Naive thymus-derived CD4-positive, alpha-beta T cell (primary cell): ENCODE data around the gene WDR20. TPM values are rescaled to one million over a fixed set of nuclear protein-coding genes. Genes with fewer than 3 reads are reported as not detected.
"Not testable (repeated sequence)": the region's sequence is repeated elsewhere in the genome, so short reads cannot be mapped to it uniquely, and the experiment has no call there.

Source experiments
- ATAC-seq: fragments of 150-1000 bp; cut with Tn5 transposase; 2 replicates; pipeline ENCODE4 v1.10.0; 2021; ENCODE audit warnings: mild to moderate bottlenecking, moderate library complexity
- CTCF ChIA-PET: fragments of 350-600 bp; sonication (Branson Sonifier 250); formaldehyde crosslinking; loops from one replicate; lab custom pipeline; 2021; ENCODE audit warnings: antibody characterized with exemption; lab: Charles Lee
- POLR2A ChIA-PET: fragments of 350-600 bp; sonication (Branson Sonifier 250); formaldehyde crosslinking; loops from one replicate; lab custom pipeline; 2021; ENCODE audit warnings: antibody characterized with exemption, inconsistent platforms; lab: Charles Lee
- DNase-seq, 9 donors: peaks; one replicate each; pipeline versions ENCODE4 v3.0.0 to v3.0.0-alpha.2; 2020 to 2022; ENCODE audit warnings: mixed read lengths in 1 of 9
- H3K27ac ChIP-seq: one replicate; pipeline ENCODE4 v1.7.0; 2013; ENCODE audit warnings: mild to moderate bottlenecking, low read depth, low read length, moderate library complexity
- H3K27me3 ChIP-seq, 2 donors: one replicate each; pipeline ENCODE4 v1.7.0; 2013; ENCODE audit warnings: low read length in 2 of 2, mild to moderate bottlenecking in 2 of 2, moderate library complexity in 2 of 2; ENCODE audit not compliant: control insufficient read depth in 2 of 2, insufficient read depth in 2 of 2
- H3K36me3 ChIP-seq, 3 experiments: 1 replicate in 2 of 3; 2 replicates in 1 of 3; pipeline ENCODE4 v1.7.0; 2013; ENCODE audit warnings: low read length in 3 of 3, mild to moderate bottlenecking in 3 of 3, moderate library complexity in 1 of 3; ENCODE audit not compliant: insufficient read depth in 3 of 3, control insufficient read depth in 2 of 3
- H3K4me1 ChIP-seq, 2 donors: one replicate each; pipeline ENCODE4 v1.7.0; 2013; ENCODE audit warnings: low read length in 2 of 2, mild to moderate bottlenecking in 2 of 2, moderate library complexity in 1 of 2; ENCODE audit not compliant: control insufficient read depth in 2 of 2, insufficient read depth in 2 of 2
- H3K4me3 ChIP-seq: 2 replicates; pipeline ENCODE4 v1.7.0; 2013; ENCODE audit warnings: mild to moderate bottlenecking, low read length
- H3K9me3 ChIP-seq, 3 experiments: 1 replicate in 2 of 3; 2 replicates in 1 of 3; pipeline ENCODE4 v1.7.0; 2013; ENCODE audit warnings: low read length in 3 of 3; ENCODE audit not compliant: control insufficient read depth in 2 of 3
- H3K27ac Mint-ChIP-seq, 9 donors: one replicate each; pipeline ENCODE4 v1.8.0; 2020 to 2022; ENCODE audit warnings: mixed read lengths in 9 of 9, mild to moderate bottlenecking in 8 of 9, moderate library complexity in 5 of 9, inconsistent platforms in 2 of 9
- H3K27me3 Mint-ChIP-seq, 5 donors: one replicate each; pipeline ENCODE4 v1.8.0; 2021 to 2022; ENCODE audit warnings: mixed read lengths in 5 of 5, mild to moderate bottlenecking in 1 of 5
- H3K36me3 Mint-ChIP-seq, 5 donors: one replicate each; pipeline ENCODE4 v1.8.0; 2020 to 2022; ENCODE audit warnings: mixed read lengths in 5 of 5, mild to moderate bottlenecking in 3 of 5, inconsistent platforms in 1 of 5
- H3K4me1 Mint-ChIP-seq, 7 donors: one replicate each; pipeline ENCODE4 v1.8.0; 2020 to 2022; ENCODE audit warnings: mixed read lengths in 7 of 7, mild to moderate bottlenecking in 3 of 7, inconsistent platforms in 1 of 7
- H3K4me3 Mint-ChIP-seq, 10 donors: one replicate each; pipeline ENCODE4 v1.8.0; 2020 to 2022; ENCODE audit warnings: mild to moderate bottlenecking in 10 of 10, mixed read lengths in 10 of 10, moderate library complexity in 6 of 10, inconsistent platforms in 2 of 10
- H3K9me3 Mint-ChIP-seq, 11 donors: one replicate each; pipeline ENCODE4 v1.8.0; 2020 to 2022; ENCODE audit warnings: mixed read lengths in 11 of 11, mild to moderate bottlenecking in 4 of 11, inconsistent platforms in 1 of 11, moderate library complexity in 1 of 11
- intact Hi-C, 2 donors: fragments of 100-400 bp; cut with micrococcal nuclease; formaldehyde crosslinking; loops; one replicate each; pipeline ENCODE4 v1.15.1; 2023
- polyA plus RNA-seq, 2 donors: library from polyadenylated mRNA; unstranded; fragments of 300-500 nt; fragmentation: Illumina TruSeq; gene quantifications; one replicate each; pipeline ENCODE4 v1.2.3, GENCODE V29; 2021
- total RNA-seq, 6 experiments: library from RNA in 5 of 6; stranded (reverse) in 5 of 6; gene quantifications; 1 replicate in 5 of 6; 2 replicates in 1 of 6; pipeline ENCODE4 v1.2.3 and lab custom pipeline; 2021 to 2026

The WDR20 gene
- total and polyA plus RNA-seq, 7 experiments from 2014 or later = 9.1 to 67.8 (median 36.1) TPM

- Histone ChIP-seq H3K27ac (no peak overlapping the region), H3K4me3 (no peak overlapping the region), H3K4me1 (no peaks in the 10 kb centered on the region), H3K27me3 (no peaks in the 10 kb centered on the region), H3K9me3 (no peaks in the 10 kb centered on the region), H3K36me3 (no peaks in the 10 kb centered on the region)
- no peaks in the 10 kb centered on the region for H3K4me1 Mint-ChIP-seq
- no peak overlapping the region for H3K27ac Mint-ChIP-seq
- no peaks in the 10 kb centered on the region for H3K36me3 Mint-ChIP-seq
- ATAC-seq (no peak), DNase-seq (no peak)
- H3K27me3 Mint-ChIP-seq = peaks cover 0 to 5% (median 0%) of the 10 kb centered on the region in 5 donors
- no peaks in the 10 kb centered on the region for H3K9me3 Mint-ChIP-seq
- intact Hi-C loops = no loop called here
- POLR2A ChIA-PET = no interaction called here
- CTCF ChIA-PET = interaction anchor here (0.7 kb wide), 1 partner anchor 478 kb away, joined by 3 read pairs; no protein-coding TSS in a partner anchor
- H3K4me3 Mint-ChIP-seq = no peak overlapping the region
These were observed 98.4 kb downstream of the WDR20 start for GRCh38 chr14:102238131-102238530.

DNA sequence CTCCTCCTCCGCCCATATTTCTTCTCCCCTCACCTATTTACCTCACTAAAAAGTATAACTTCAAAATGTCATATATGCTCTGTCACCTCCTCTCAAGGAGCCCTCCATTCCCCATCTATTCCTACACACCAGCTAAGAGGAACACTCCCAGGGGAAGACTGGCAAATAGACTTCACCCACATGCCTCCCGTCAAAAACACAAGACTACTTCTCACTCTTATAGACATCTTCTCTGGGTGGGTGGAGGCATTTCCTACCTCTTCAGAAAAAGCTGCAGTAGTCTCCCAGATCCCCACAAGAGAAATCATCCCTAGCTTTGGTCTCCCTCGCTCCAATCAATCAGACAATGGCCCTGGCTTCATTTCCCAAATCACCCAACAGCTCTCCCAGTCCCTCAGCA lies 99.1 kb downstream of the WDR20 start:
- no peak overlapping the region for H3K27ac Mint-ChIP-seq
- H3K4me3 Mint-ChIP-seq = no peak overlapping the region
- DNase-seq = no peak
- no peak overlapping the region for H3K27ac ChIP-seq
- no peaks in the 10 kb centered on the region for H3K9me3 ChIP-seq
- peaks cover 0 to 5% (median 0%) of the 10 kb centered on the region in 5 donors for H3K27me3 Mint-ChIP-seq
- POLR2A ChIA-PET = no interaction called here
- no peaks in the 10 kb centered on the region for H3K36me3 ChIP-seq
- no peak overlapping the region for H3K4me3 ChIP-seq
- CTCF ChIA-PET = no interaction called here
- H3K4me1 Mint-ChIP-seq = no peaks in the 10 kb centered on the region
- no peaks in the 10 kb centered on the region for H3K36me3 Mint-ChIP-seq
- no peaks in the 10 kb centered on the region for H3K4me1 ChIP-seq
- H3K9me3 Mint-ChIP-seq = no peaks in the 10 kb centered on the region
- no peaks in the 10 kb centered on the region for H3K27me3 ChIP-seq
- intact Hi-C loops = no loop called here
- ATAC-seq = no peak

DNA sequence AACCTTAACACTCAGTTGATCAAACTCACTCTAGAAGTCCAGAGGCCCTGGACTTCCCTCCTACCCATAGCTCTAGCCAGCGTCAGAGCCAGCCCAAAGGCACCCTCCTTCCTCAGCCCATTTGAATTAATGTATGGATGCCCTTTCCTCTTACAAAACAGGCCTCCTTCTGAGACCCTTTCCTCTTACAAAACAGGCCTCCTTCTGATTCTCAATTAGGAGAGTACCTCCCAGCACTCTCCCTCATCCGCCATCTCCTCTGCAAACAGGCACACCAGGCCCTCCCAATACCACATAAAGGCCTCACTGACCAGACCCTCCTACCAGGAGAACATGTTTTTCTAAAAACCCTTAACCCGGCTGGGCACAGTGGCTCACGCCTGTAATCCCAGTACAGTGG lies 99.5 kb downstream of the WDR20 start:
- Mint-ChIP-seq H3K27me3 (peaks cover 0 to 5% (median 0%) of the 10 kb centered on the region in 5 donors), H3K36me3 (no peaks in the 10 kb centered on the region), H3K27ac (no peak overlapping the region), H3K4me1 (no peaks in the 10 kb centered on the region), H3K4me3 (no peak overlapping the region), H3K9me3 (no peaks in the 10 kb centered on the region)
- Histone ChIP-seq H3K9me3 (no peaks in the 10 kb centered on the region), H3K27ac (no peak overlapping the region), H3K36me3 (no peaks in the 10 kb centered on the region), H3K27me3 (no peaks in the 10 kb centered on the region), H3K4me1 (no peaks in the 10 kb centered on the region), H3K4me3 (no peak overlapping the region)
- DNase-seq (no peak), ATAC-seq (no peak)
- intact Hi-C loops = no loop called here
- ChIA-PET CTCF (no interaction called here), POLR2A (no interaction called here)

GRCh38 chr14:102240481-102240880 lies 100.8 kb downstream of the WDR20 start:
- H3K36me3 ChIP-seq, H3K27ac Mint-ChIP-seq, H3K9me3 ChIP-seq, H3K36me3 Mint-ChIP-seq, H3K9me3 Mint-ChIP-seq, H3K27me3 Mint-ChIP-seq, H3K4me1 ChIP-seq, H3K27me3 ChIP-seq, H3K4me3 ChIP-seq, H3K27ac ChIP-seq, CTCF ChIA-PET, H3K4me1 Mint-ChIP-seq, DNase-seq, POLR2A ChIA-PET, intact Hi-C loops, ATAC-seq, H3K4me3 Mint-ChIP-seq: not testable (repeated sequence)

DNA sequence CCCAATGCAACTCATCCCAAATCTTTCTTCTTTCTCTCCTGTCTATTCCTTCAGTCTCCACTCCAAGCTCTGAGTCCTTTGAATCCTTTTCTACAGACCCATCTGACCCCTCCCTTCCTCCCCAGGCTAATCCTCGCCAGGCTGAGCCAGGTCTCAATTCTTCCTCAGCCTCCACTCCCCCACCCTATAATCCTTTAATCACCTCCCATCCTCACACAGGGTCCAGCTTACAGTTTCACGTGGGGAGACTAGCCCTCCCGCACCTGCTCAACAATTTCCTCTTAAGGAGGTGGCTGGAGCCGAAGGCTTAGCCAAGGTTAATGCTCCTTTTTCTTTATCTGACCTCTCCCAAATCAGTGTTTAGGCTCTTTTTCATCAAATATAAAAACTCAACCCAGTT lies 101.5 kb downstream of the WDR20 start:
- no peak overlapping the region for H3K27ac Mint-ChIP-seq
- peaks cover 0 to 5% (median 0%) of the 10 kb centered on the region in 5 donors for H3K27me3 Mint-ChIP-seq
- H3K4me1 Mint-ChIP-seq = no peaks in the 10 kb centered on the region
- Histone ChIP-seq H3K27me3 (no peaks in the 10 kb centered on the region), H3K9me3 (no peaks in the 10 kb centered on the region), H3K36me3 (no peaks in the 10 kb centered on the region), H3K27ac (no peak overlapping the region), H3K4me3 (no peak overlapping the region), H3K4me1 (no peaks in the 10 kb centered on the region)
- H3K9me3 Mint-ChIP-seq = no peaks in the 10 kb centered on the region
- ATAC-seq (no peak), DNase-seq (no peak)
- CTCF ChIA-PET = no interaction called here
- H3K36me3 Mint-ChIP-seq = no peaks in the 10 kb centered on the region
- no peak overlapping the region for H3K4me3 Mint-ChIP-seq
- POLR2A ChIA-PET = no interaction called here
- intact Hi-C loops = no loop called here

DNA sequence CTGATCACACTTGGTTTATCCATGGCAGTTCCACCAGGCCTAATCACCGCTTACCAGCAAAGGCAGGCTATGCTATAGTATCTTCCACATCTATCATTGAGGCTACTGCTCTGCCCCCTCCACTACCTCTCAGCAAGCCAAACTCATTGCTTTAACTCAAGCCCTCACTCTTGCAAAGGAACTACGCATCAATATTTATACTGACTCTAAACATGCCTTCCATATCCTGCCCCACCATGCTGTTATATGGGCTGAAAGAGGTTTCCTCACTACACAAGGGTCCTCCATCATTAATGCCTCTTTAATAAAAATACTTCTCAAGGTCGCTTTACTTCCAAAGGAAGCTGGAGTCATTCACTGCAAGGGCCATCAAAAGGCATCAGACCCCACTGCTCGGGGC lies 104.1 kb downstream of the WDR20 start:
- POLR2A ChIA-PET, H3K4me1 Mint-ChIP-seq: not testable (repeated sequence)

DNA sequence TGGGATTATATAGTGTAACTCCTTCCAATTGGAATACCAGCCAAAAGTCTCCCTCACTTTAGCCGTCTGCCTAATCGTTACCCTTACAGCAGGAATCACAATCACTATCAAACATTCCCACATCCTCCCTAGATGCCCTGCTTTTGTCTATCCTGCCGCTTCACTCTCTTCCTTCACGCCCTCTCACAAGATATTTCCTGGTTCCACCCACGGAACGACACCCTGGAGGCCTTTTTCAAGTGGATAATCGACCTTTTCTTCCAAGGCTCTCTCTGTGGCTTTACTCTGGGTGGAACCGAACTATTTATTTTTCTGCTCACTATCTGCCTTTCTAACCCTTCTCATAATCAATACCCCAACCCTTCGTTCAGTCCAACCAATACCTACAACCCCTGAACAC lies 106.4 kb downstream of the WDR20 start:
- CTCF ChIA-PET = no interaction called here
- H3K36me3 ChIP-seq = no peaks in the 10 kb centered on the region
- ATAC-seq = no peak

More for the DNA sequence above, 104.1 kb downstream of the WDR20 start:
- H3K4me3 Mint-ChIP-seq, H3K27me3 Mint-ChIP-seq, H3K36me3 Mint-ChIP-seq, H3K9me3 Mint-ChIP-seq, ATAC-seq, H3K9me3 ChIP-seq, H3K36me3 ChIP-seq, H3K4me1 ChIP-seq, H3K27me3 ChIP-seq, H3K4me3 ChIP-seq, DNase-seq, CTCF ChIA-PET, H3K27ac ChIP-seq, H3K27ac Mint-ChIP-seq: not testable (repeated sequence)
- intact Hi-C loops = loop anchor here in 1 of 2 donors (1.0 kb wide), 1 partner anchor 22 kb away; no protein-coding TSS in a partner anchor

More for the DNA sequence above, 106.4 kb downstream of the WDR20 start:
- DNase-seq = no peak
- Mint-ChIP-seq H3K4me1 (no peaks in the 10 kb centered on the region), H3K4me3 (no peak overlapping the region), H3K9me3 (no peaks in the 10 kb centered on the region), H3K36me3 (no peaks in the 10 kb centered on the region), H3K27me3 (peaks cover 0 to under 1% (median 0%) of the 10 kb centered on the region in 5 donors), H3K27ac (no peak overlapping the region)
- H3K27me3 ChIP-seq = no peaks in the 10 kb centered on the region
- POLR2A ChIA-PET = no interaction called here
- no peaks in the 10 kb centered on the region for H3K9me3 ChIP-seq
- H3K4me1 ChIP-seq = no peaks in the 10 kb centered on the region
- intact Hi-C loops = no loop called here
- H3K4me3 ChIP-seq = no peak overlapping the region
- H3K27ac ChIP-seq = no peak overlapping the region
